HG03097 (cell line): ENCODE measurements around the gene DICER1.

Source experiments
- ATAC-seq: cut with Tn5 transposase; IDR thresholded peaks from one replicate; pipeline ENCODE4 v1.9.1; 2021; ENCODE audit not compliant: unreplicated experiment, low FRiP score

Gene DICER1

GRCh38 chr14:95045106-95045701, 112.1 kb downstream of the DICER1 start:
- no peak for ATAC-seq

GRCh38 chr14:95044463-95045105, 112.7 kb downstream of the DICER1 start:
- no peak for ATAC-seq

- ATAC-seq: no peak
Measured at GRCh38 chr14:95043732-95044462, 113.4 kb downstream of the DICER1 start.

GRCh38 chr14:95043314-95043713, 114.0 kb downstream of the DICER1 start:
- ATAC-seq: no peak

GRCh38 chr14:95041477-95042020, 115.8 kb downstream of the DICER1 start:
- ATAC-seq: no peak

GRCh38 chr14:95040708-95041476, 116.4 kb downstream of the DICER1 start:
- ATAC-seq: no peak

GRCh38 chr14:95039993-95040348, 117.4 kb downstream of the DICER1 start:
- ATAC-seq: no peak

GRCh38 chr14:95039259-95039992, 117.9 kb downstream of the DICER1 start:
- no peak for ATAC-seq

GRCh38 chr14:95038521-95039250, 118.6 kb downstream of the DICER1 start:
- ATAC-seq: no peak

- ATAC-seq: no peak
Measured at GRCh38 chr14:95037273-95037672, 120.1 kb downstream of the DICER1 start.
